Activated T-helper 1 cell treated with anti-CD3 and anti-CD28 coated beads, Interleukin-12 subunit alpha, Interleukin-12 subunit beta, Interleukin-2, Interleukin-4 antibody, amounts not matched to agents 30 ng/mL and 10 ng/mL and 1 ng/mL, durations not matched to agents 14 hours and 24 hours and 36 hours (primary cell): ENCODE measurements around the gene ATRNL1. TPM values are rescaled to one million over a fixed set of nuclear protein-coding genes. Genes with fewer than 3 reads are reported as not detected.

Source experiments
- DNase-seq: peaks from one replicate; pipeline ENCODE4 v3.0.0; 2021; ENCODE audit warnings: low spot score
- H3K27ac Mint-ChIP-seq: one replicate; pipeline ENCODE4 v1.8.0; 2021; ENCODE audit warnings: mild to moderate bottlenecking, mixed read lengths
- H3K27me3 Mint-ChIP-seq: one replicate; pipeline ENCODE4 v1.8.0; 2022; ENCODE audit warnings: mild to moderate bottlenecking, moderate library complexity, mixed read lengths; ENCODE audit not compliant: insufficient read depth
- H3K36me3 Mint-ChIP-seq: one replicate; pipeline ENCODE4 v1.8.0; 2021; ENCODE audit warnings: low read depth, mixed read lengths
- H3K4me1 Mint-ChIP-seq: one replicate; pipeline ENCODE4 v1.8.0; 2021; ENCODE audit warnings: low read depth, mixed read lengths
- H3K4me3 Mint-ChIP-seq: one replicate; pipeline ENCODE4 v1.8.0; 2021; ENCODE audit warnings: mild to moderate bottlenecking, moderate library complexity, mixed read lengths
- H3K9me3 Mint-ChIP-seq: one replicate; pipeline ENCODE4 v1.8.0; 2021; ENCODE audit warnings: mixed read lengths
- intact Hi-C: fragments of 100-400 bp; cut with micrococcal nuclease; formaldehyde crosslinking; loops from one replicate; pipeline ENCODE4 v1.15.1; 2024
- total RNA-seq: library from RNA; stranded (reverse); gene quantifications from 2 replicates; pipeline ENCODE4 v1.2.3, GENCODE V29; 2022

The ATRNL1 gene
- total RNA-seq, 1 donor from 2014 or later: not detected

DNA sequence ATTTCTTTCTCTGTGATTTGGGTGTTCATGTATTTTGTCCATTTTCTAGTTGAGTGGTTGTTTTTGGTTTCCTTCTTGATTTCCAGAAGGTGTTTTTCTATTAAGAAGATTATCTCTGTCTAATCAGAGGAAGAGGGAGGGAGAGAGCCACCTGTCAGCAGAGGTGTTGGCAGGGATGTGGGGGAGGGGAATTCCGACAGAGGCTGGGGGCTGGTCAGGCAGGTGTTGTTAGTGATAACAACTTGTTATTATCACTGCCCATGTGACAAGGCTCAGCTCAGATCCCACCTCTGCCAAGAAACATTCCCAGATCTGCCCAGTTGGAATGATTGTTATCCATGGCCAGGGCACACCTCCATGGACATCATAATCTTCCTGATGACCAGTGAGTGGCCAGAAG is 886.4 kb downstream of the ATRNL1 start:
- Mint-ChIP-seq H3K9me3 (no peaks in the 10 kb centered on the region), H3K27ac (no peak overlapping the region), H3K4me1 (no peaks in the 10 kb centered on the region), H3K27me3 (no peaks in the 10 kb centered on the region), H3K4me3 (no peak overlapping the region), H3K36me3 (no peaks in the 10 kb centered on the region)
- DNase-seq: no peak
- intact Hi-C loops: no loop called here

DNA sequence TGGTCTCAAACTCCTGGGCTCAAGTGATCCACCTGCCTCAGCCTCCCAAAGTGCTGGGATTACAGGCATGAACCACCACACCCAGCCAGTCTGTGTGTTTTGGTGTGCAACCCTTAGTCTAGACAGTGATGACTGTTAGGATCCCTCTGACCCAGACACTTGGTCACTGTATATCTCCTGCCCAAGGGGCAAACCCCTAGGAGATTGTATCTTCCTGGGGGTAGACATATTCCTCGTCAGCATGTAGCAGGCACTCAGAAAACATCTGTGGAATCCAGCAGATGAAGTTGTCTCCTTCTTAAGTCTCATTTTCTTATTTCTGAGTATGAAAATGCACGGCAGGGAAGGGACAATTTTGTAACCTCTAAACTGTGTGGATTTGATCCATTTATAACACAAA is 887.3 kb downstream of the ATRNL1 start:
- intact Hi-C loops: no loop called here
- Mint-ChIP-seq H3K9me3 (no peaks in the 10 kb centered on the region), H3K27me3 (no peaks in the 10 kb centered on the region), H3K36me3 (no peaks in the 10 kb centered on the region), H3K4me3 (no peak overlapping the region), H3K27ac (no peak overlapping the region), H3K4me1 (no peaks in the 10 kb centered on the region)
- DNase-seq: no peak

DNA sequence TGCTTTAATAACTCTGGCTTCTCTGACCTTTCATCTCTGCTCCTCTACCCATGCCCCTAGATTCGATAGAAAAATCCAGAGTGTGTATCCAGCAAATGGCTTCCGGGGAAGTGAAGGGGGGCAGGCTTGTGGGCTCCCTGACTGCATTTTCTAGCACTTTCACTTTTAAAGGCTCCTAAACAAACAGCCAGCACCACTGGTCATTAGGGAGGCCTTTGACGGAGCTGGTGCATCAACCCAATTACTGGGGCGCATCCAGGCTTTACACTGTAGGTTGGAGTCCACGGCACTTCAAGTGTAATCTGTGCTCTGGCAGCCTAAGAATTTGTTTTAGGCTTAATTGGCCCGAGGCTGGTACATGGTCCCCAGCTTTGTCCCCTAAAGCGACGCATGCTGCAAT is 887.9 kb downstream of the ATRNL1 start:
- Mint-ChIP-seq H3K36me3 (no peaks in the 10 kb centered on the region), H3K4me3 (no peak overlapping the region), H3K27ac (no peak overlapping the region), H3K27me3 (no peaks in the 10 kb centered on the region), H3K4me1 (no peaks in the 10 kb centered on the region), H3K9me3 (no peaks in the 10 kb centered on the region)
- DNase-seq: no peak
- intact Hi-C loops: no loop called here

DNA sequence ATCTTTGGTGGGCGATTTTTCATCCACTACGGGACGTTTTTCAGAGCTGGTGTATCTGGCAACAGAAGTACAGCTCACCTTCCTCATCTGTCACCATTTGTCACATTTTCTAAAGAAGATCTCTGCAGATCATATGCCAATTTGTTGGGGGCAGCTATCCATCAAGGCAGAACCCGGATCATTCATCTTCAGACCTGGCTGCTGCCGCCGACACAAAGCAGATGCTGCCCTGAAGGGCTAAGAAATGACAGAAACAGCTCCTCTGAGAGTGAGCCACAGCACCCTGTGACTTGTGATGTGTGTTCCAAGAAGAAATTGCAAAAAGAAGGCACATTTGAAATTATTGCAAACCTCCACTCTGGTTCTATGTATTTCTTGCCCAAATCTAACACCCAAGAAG is 888.9 kb downstream of the ATRNL1 start:
- Mint-ChIP-seq H3K4me3 (no peak overlapping the region), H3K27me3 (no peaks in the 10 kb centered on the region), H3K27ac (no peak overlapping the region), H3K9me3 (peaks cover 4% of the 10 kb centered on the region), H3K36me3 (no peaks in the 10 kb centered on the region), H3K4me1 (no peaks in the 10 kb centered on the region)
- intact Hi-C loops: no loop called here
- DNase-seq: no peak

DNA sequence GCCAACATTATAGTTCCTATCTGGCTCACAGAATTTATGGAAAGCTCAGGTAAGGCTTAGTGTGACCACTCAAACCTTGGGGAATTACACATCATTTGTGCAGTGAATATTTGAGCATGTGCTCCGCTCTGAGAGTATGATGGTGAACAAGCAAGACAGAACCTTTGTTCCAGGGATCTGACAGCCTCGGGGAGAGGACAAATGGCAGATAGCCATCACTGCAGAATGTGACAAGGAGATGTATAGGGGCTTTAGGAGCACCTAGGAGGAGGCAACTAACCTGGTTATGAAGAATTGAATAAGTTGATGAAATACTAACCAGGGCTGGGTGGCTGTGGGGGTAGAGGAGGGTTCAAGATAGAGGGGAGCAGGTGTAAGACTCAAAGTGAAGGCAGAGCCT is 889.4 kb downstream of the ATRNL1 start:
- no peak overlapping the region for H3K4me3 Mint-ChIP-seq
- intact Hi-C loops: no loop called here
- DNase-seq: no peak
- H3K27ac Mint-ChIP-seq: no peak overlapping the region
- H3K27me3 Mint-ChIP-seq: no peaks in the 10 kb centered on the region
- no peaks in the 10 kb centered on the region for H3K36me3 Mint-ChIP-seq
- H3K9me3 Mint-ChIP-seq: peaks cover 4% of the 10 kb centered on the region
- no peaks in the 10 kb centered on the region for H3K4me1 Mint-ChIP-seq

DNA sequence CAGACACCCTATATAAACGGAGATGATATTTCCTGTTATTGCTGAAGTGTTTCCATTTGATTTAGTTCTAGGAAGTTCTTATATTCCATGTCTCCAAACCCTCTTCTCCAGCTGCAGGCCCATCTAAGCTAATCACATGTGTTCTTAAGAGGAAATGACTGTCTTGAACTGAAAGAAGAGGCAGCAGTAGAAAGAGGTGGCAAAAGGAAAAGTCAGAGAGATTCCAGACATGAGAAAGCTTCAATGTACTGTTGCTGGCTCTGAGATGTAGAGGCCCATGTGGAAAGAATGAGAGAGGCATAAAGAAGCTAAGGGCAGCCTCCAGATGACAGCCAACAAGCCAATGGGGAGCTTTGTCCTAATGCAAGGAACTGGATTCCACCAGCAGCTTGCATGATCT is 892.6 kb downstream of the ATRNL1 start:
- Mint-ChIP-seq H3K4me1 (no peaks in the 10 kb centered on the region), H3K4me3 (no peak overlapping the region), H3K27me3 (no peaks in the 10 kb centered on the region), H3K27ac (no peak overlapping the region), H3K9me3 (peaks cover 11% of the 10 kb centered on the region), H3K36me3 (no peaks in the 10 kb centered on the region)
- DNase-seq: no peak
- intact Hi-C loops: no loop called here

DNA sequence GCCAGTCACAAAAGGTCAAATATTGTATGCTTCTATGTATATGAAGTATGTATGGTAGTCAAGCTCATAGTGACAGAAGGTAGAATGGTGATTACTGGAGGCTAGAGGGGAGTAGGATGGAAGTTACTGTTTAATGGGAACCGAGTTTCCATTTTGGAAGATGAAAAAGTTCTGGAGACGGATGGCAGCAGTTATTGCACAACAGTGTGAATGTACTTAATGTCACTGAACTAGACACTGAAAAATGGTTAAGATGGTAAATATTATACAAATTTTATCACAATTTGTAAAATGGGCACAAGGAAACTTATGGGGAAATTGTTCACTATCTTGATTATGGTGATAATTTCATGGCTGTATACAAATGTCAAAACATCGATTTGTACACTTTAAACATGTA is 895.2 kb downstream of the ATRNL1 start:
- intact Hi-C loops: no loop called here
- no peak overlapping the region for H3K27ac Mint-ChIP-seq
- H3K36me3 Mint-ChIP-seq: no peaks in the 10 kb centered on the region
- H3K4me1 Mint-ChIP-seq: no peaks in the 10 kb centered on the region
- no peak for DNase-seq
- H3K27me3 Mint-ChIP-seq: no peaks in the 10 kb centered on the region
- H3K4me3 Mint-ChIP-seq: no peak overlapping the region
- peaks cover 18% of the 10 kb centered on the region for H3K9me3 Mint-ChIP-seq

DNA sequence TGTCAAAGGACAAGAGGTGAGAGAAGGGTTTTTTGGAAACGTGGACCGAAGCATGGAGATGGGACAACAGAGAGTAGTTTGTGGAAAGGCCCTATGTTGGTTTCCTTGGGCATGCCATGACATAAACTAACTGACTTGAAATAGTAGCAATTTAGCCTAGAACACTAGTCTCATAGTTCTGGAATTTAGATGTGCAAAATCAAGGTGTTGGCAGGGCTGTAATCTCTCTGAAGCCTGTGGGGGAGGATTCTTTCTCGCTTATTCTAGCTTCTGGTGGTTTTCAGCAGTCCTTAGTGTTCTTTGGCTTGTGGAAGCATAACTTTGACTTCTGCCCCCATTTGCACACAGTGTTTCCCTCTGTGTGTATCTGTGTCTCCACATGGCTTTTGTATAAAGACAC is 896.5 kb downstream of the ATRNL1 start:
- H3K27ac Mint-ChIP-seq: no peak overlapping the region
- H3K9me3 Mint-ChIP-seq: peaks cover 18% of the 10 kb centered on the region
- H3K4me1 Mint-ChIP-seq: no peaks in the 10 kb centered on the region
- no peaks in the 10 kb centered on the region for H3K36me3 Mint-ChIP-seq
- DNase-seq: no peak
- H3K27me3 Mint-ChIP-seq: no peaks in the 10 kb centered on the region
- no peak overlapping the region for H3K4me3 Mint-ChIP-seq
- intact Hi-C loops: no loop called here

DNA sequence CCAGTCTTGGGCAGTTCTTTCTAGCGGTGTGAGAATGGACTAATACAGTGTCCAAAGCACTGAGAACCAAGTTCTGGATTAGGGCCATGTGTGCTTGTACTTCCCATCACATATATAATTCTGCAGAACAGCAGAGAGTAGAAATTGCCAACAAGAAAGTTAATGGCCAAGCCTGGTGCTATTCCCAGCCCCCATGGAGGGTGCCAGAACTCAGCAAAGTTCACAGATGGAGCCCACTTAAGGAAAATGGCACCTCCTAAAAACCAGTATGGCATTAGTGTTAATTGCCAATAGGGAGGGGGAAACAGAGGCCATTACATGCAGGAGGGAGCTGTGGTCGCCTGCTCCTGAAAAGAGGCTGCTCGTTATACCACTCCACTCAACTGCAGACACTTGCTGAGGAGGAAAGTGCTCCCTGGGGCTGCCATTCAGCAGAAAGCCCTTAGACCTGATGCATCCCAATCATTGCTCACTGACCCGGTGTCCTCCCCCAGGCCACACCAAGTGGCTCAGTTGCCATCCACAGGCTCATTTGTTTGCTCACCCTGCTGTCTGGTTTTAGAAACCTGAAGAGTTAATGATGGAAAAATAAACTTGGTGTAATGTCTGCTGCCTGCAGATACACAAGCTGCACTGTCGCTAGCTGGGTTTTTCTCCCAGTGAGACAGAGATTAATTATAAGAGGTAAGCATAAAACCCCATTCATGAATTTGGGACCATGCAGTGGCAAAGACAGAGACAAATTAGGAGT is 899.2 kb downstream of the ATRNL1 start:
- H3K4me1 Mint-ChIP-seq: no peaks in the 10 kb centered on the region
- no peak overlapping the region for H3K4me3 Mint-ChIP-seq
- no peaks in the 10 kb centered on the region for H3K27me3 Mint-ChIP-seq
- H3K36me3 Mint-ChIP-seq: no peaks in the 10 kb centered on the region
- intact Hi-C loops: no loop called here
- DNase-seq: no peak
- H3K9me3 Mint-ChIP-seq: peaks cover 14% of the 10 kb centered on the region
- no peak overlapping the region for H3K27ac Mint-ChIP-seq

DNA sequence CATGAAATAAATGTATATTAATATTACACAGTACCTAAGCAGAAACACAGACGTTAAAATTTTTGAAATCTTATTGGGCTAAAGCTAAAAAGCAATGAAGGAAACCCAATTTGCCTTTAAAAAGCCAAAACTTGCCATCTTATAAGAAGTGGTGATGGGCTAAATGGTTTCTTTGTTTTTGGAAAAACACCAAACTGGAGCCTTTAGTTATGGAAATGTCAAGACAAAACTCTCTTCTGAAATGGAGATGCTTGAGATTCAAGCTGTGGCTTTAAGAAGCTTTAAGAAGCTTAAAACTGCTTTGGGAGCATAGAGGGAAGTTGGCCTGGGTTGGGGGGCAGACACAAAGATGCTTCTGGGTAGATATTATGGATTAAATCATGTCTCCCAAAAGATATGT is 902.9 kb downstream of the ATRNL1 start:
- Mint-ChIP-seq H3K4me1 (no peaks in the 10 kb centered on the region), H3K4me3 (no peak overlapping the region), H3K27me3 (no peaks in the 10 kb centered on the region), H3K27ac (no peak overlapping the region), H3K36me3 (no peaks in the 10 kb centered on the region), H3K9me3 (peaks cover 5% of the 10 kb centered on the region)
- no peak for DNase-seq
- intact Hi-C loops: no loop called here

DNA sequence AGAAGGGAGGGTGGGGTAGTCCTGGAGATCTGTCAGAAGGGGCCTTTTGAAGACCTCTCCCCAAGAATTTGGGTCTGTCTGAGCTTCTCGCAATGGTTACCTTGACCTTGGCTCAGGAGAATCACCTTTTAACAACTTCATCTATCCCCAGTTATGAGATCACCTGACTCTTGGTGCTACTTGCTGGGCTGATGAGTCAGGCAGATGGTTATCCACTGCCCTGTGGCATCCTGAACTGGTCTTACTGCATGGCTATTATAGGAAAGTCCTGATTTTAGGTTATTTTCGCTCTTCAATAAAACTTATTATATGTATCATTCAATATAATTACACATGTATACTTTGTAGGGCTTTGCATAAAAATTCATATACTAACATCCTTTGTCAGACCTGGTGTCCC is 905.1 kb downstream of the ATRNL1 start:
- no peak for DNase-seq
- no peak overlapping the region for H3K27ac Mint-ChIP-seq
- no peak overlapping the region for H3K4me3 Mint-ChIP-seq
- intact Hi-C loops: no loop called here
- H3K27me3 Mint-ChIP-seq: no peaks in the 10 kb centered on the region
- no peaks in the 10 kb centered on the region for H3K4me1 Mint-ChIP-seq
- no peaks in the 10 kb centered on the region for H3K36me3 Mint-ChIP-seq
- H3K9me3 Mint-ChIP-seq: no peaks in the 10 kb centered on the region

Other genes with a start within 250 kb of the ATRNL1 start
- 21.6 TPM in 2 replicates for gene TRUB1, start 155.2 kb upstream of the ATRNL1 start, total RNA-seq